SH-SY5Y (cell line): ENCODE data around the gene PRM2.

Source experiments
- GATA2 ChIP-seq: IDR thresholded peaks from 2 replicates; pipeline ENCODE4 v1.6.1; 2011; ENCODE audit warnings: mild to moderate bottlenecking, low read depth, low read length
- GATA3 ChIP-seq: IDR thresholded peaks from 2 replicates; pipeline ENCODE4 v1.6.1; 2011; ENCODE audit warnings: low read depth, mild to moderate bottlenecking, low read length, moderate library complexity

Gene PRM2

DNA sequence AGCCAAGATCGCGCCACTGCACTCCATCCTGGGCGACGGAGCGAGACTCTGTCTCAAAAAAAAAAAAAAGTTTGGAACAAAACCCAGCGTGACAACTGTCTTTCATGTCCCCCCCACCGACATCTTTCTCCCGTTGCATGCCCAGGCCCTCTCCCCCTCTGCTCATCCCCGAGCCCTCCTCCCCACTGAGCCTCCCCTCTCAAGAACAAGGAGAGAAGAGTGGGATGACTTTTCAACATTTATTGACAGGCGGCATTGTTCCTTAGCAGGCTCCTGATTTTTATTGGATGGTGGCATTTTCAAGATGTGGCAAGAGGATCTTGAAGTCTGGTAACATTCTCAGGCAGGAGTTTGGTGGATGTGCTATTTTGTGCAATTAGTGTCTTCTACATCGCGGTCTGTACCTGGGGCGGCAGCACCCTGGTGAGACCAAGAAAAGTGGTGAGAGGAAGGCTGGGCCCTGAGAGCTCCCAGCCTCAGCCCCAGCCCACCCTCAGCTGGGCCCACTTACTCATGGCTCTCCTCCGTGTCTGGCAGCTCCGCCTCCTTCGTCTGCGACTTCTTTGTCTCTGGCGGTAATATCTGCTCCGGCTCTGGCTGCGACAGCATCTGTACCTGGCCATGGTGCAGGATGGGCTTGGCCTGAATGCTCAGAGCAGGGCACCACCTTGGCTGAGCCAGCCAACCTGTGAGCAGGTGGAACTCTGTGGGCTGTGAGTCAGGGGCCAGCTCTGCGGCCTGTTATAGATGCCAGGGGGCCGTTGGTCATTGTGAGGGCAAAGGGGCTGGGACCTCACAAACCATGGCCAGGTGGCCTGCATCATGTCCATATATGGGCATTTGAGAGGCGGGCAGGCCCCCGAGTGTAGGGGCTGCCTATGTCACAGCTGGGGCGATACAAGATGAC, 4.6 kb upstream of the PRM2 start, which contains the start of gene PRM1:
TSS of gene PRM1 (minus strand) at position 715 of the 907 bp plus-strand sequence. CDS start at position 623, 92 bp downstream.
- TF ChIP-seq GATA3 (no peak), GATA2 (no peak)

DNA sequence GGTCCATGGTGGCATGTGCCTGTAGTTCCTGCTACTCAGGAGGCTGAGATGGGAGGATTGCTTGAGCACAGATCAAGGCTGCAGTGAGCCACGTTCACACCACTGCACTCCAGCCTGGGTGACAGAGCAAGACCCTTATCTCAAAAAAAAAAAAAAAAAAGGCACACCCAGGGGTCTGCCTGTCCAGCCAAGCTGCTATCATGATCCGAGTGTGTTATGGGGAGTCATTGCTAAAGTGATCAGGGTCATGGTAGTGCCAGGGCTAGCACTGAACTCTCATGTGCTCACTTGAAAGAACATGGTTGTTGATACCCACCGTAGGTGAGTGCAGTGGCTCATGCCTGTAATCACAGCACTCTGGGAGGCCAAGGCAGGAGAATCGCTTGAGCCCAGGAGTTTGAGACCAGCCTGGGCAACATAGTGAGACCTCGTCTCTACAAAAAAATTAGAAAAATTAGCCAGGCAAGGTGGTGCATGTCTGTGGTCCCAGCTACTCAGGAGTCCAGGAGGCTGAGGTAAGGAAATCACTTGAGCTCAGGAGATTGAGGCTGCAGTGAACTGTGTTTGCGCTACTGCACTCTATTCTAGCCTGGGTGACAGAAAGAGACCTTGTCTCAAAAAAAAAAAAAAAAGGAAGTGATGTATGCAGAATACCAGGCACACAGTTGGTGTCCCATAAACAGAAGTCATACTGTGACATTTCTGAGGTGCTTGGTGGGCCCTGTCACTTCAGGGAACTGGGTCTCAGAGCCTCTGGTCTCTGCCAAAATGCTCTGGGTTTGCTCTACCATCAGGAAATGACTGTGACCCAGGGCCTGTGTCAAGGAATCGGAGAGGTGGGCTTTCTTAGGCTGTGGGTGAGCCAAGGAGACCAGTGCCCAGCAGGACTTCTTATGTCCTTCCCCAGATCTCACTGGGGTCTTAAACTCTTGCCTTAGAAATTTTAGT, 2.7 kb upstream of the PRM2 start:
- TF ChIP-seq GATA3 (no peak), GATA2 (no peak)

DNA sequence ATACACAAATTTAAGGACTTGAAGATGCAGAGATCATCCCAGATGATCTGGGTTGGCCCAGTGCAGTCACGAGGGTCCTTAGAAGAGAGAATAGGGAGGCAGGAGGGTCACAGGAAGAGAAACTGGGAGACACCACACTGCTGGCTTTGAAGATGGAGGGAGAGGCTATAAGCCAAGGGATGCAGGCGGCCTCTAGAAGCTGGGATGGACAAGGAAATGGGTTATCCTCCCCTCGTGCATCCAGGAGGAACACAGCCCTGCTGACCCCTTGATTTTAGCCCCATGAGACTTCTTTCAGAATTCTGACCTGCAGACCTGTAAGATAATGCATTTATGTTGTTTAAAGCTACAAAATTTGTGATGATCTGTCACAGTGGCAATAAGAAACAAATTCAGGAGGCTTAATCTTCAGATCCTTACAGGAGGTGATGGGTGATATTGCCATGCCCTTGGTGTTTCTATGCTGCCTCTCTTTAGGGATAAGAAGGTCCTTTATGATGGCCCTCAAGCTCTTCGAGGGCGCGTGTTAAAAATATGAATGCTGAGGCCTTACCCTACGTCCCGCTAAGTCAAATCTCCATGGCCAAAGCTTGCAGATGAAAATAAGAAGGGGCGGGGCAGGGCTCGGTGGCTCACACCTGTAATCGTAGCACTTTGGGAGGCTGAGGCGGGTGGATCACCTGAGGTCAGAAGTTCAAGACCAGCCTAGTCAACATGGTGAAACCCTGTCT, 1.5 kb upstream of the PRM2 start:
- TF ChIP-seq GATA3 (no peak), GATA2 (no peak)

DNA sequence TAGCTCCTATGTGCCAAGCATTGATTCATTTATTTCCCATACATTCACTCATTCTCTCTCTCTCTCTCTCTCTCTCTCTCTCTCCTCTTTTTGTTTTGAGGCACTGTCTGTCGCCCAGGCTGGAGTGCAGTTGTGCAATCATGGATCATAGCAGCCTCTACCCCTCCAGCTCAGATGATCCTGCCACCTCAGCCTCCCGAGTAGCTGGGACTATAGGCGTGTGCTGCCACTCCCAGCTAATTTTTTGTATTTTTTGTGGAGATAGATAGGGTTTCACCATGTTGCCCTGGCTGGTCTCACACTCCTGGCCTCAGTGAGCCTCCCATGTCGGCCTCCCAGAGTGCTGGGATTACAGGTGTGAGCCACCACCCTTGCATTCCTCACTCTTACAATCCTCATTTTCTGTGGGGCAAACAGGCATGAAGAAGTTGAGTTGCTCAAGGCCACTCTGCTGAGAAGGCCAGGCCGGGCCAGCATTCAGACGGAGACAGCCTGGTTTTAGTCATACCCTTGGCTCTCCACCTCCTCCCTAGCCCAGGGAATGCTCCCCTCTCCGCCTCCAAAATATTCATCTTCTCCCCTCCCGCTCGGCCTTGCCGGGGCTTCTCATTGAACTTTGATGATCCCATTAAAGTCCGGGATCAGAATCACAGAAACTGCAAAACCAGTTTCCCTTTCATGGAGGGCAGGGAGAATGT, 765 bp upstream of the PRM2 start:
- TF ChIP-seq GATA3 (no peak), GATA2 (no peak)

DNA sequence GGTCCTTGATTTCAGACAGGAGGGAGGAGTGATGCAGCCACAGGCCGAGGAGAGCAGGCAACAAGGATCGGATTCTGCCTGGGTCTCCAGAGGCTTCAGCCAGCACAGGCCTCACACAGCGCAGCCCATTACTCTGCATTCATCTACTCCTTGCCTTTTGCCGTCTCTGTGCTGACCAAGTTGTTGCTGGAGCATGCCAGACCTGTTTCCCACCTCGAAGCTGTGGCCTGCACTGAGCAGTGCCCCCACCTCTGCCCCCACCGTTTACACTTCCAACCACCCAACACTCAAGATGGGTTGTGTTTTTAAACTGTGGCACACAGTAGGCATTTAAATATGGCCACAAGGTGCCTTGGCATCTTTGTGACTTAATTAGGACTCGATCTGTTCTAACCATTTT, 1.3 kb downstream of the PRM2 start:
- TF ChIP-seq GATA2 = no peak
- TF ChIP-seq GATA3 = no peak

DNA sequence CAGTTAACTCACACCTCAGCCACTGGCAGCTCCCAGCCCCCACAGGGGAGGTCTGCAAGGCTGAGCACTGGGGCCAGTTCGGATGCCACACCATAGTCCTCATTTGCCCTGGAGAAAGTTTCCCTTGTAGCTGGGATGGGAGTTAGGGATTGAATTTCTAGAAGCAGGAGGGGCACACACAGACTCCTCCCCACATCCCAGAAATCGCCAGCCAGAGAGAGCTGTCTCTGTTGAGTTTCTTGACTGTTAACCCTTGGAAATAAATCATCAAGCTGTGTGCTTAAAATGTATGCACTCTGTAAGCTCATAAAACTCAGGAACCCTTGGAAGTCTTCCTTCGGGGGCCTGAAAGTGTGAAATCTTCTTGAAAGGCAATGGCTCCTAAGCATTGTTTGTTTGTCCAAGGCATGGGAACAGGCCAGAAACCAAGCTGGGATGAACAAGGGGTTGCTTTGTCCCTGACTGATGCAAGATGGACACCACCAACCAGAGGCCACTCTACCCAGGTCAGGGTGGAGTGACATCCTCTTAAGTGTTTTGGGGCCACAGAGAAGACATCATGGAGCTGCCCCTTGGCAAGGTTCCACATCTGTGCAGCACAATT, 2.5 kb downstream of the PRM2 start:
- TF ChIP-seq GATA3 (no peak), GATA2 (no peak)

DNA sequence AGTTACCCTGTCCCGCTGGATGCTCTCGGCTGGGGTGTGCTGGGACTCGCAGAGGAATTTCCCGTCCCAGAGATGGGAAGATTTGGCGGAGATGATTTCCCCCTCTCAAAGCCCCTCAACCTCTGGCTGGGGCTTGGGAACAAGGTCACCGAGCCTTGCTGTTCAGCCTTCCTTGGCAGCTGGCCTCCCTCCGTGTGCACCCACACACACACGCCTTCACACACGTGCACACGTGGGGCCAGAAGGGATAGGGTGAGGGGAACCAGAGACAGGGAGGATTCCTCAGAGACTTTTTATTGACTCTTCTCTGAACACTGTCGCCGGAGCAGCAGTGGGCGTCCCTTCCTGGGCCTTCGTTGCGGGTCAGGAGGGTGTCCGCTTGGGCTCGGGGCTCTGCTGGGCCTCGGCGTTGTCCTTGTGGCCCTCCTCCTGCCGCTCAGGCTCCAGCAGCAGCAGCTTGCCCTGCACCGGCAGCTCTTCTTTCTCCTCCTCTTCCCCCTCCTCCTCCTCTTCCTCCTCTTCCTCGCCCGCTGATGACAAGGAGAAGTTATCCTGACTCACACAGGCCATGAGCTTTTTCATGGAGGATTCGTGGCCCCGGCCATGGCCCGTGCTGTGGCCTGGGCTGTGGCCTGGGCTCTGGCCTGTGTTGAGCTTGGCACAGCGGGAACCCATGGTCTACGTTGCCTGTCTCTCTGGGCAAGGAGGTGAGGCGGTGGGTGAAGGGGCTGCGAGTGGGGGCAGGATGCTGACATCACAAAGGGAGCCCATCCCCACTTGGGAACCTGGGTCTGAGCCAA, 3.2 kb downstream of the PRM2 start, which contains the start of gene PRM3:
TSS of gene PRM3 (minus strand) at position 709 of the 800 bp plus-strand sequence. CDS start at position 675, 34 bp downstream.
- TF ChIP-seq GATA2 = no peak
- TF ChIP-seq GATA3 = no peak

DNA sequence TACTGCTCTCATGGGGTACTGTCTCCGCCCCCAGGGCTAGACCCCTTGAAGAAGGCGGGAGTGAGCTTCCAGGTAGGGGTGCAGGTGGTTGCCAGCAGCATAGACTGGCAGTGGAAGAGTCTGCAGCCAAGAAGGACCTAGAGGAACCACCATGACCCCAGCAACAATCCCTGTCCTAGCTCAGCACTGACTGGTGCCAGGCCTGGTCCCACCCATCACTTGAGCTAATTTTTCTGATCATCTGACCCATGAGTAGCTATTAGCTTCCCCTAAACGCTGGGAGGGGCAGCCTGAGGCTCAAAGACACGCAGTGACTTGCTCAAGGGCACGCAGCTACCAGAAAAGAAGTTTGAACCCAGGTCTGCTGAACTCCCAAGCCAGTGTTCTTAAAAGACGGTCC, 3.8 kb downstream of the PRM2 start:
- TF ChIP-seq GATA2 = no peak
- TF ChIP-seq GATA3 = no peak

DNA sequence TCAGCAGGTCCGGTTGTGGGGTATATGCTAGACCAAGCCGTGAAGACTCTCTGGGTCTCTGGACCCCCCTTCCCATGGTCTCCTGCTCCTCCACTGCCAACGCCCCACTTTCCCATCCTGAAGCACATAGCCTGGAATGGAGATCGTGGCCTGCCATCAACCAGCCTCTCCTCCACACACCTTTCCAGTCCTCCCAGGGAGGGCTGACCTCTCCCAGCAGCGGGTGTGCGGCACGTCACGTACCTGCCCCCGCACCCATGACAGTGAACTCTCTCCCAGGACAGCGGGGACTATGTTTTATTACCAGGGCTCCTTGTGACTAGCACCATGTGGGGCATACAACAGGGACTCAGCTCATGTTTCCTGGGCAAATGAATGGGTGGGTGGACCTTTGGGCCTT, 4.7 kb downstream of the PRM2 start:
- no peak for TF ChIP-seq GATA2

DNA sequence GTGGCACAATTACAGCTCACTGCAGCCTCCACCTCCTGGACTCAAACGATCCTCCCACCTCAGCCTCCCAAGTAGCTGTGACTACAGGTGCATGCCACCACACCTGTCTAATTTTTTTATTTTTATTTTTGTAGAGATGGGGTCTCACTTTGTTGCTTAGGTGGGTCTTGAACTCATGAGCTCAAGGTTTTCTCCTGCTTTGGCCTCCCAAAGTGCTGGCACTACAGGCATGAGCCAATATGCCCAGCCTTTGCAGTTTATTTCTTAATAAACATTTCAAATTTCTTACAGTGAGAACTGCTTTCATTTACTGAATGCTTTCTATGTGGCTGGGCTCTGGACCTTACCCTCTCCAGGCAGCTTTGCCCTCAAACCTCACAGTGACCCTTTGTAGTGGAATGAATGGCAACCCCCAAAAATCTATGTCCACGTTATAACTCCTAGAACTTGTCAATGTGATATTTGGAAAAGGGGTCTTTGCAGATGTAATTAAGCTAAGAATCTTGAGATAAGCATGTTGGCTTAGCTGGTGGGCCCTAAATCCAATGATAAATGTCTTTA, 5.6 kb downstream of the PRM2 start:
- TF ChIP-seq GATA2 (no peak), GATA3 (no peak)

DNA sequence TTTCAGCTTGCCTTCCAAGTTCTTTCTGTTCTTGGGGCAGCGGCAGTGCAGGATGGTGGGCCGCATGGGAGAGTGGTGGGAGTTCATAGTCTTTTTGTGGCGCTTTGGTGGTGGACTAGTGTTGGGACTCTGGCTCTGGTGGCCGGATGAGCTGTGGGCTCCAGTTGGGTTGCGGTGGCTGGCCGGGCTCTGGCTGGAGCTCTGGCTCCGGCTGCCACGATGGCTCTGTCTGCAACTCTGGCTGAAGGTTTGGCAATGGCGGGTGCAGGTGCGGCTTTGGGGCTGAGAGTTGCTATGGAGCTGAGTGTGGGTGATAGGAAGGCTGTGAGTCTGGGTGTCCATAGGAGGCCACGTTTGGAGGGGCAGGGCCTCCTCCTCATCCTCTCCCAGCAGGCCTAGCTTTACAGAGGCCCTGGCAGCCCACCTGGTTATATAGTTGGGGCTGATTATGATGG, 7.3 kb downstream of the PRM2 start, which contains the start of gene TNP2:
TSS of gene TNP2 (minus strand) at position 405 of the 455 bp plus-strand sequence. CDS start at position 342, 63 bp downstream.
- TF ChIP-seq GATA3 = no peak
- TF ChIP-seq GATA2 = no peak

DNA sequence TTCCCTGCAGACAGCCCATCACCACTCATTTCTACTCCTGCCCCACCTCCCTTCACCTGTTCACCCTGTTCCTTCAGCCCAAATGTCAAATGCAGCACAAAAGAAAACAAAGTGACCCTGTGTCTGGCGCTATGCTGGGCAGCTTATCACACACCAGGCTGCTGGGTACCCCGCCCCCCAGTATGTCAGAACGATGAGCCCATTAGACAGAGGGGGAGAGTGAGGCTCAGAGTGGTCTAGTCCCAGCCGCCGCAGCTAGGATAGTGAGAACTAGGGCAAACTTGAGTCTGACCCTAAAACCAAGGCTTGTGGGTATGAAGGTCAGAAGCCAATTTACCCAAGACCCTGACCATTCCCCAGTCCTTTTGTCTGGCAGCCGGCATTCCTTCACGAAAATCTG, 11.2 kb downstream of the PRM2 start:
- no peak for TF ChIP-seq GATA3
- TF ChIP-seq GATA2 = no peak
